ENCODE results near the gene PUSL1.

DNA sequence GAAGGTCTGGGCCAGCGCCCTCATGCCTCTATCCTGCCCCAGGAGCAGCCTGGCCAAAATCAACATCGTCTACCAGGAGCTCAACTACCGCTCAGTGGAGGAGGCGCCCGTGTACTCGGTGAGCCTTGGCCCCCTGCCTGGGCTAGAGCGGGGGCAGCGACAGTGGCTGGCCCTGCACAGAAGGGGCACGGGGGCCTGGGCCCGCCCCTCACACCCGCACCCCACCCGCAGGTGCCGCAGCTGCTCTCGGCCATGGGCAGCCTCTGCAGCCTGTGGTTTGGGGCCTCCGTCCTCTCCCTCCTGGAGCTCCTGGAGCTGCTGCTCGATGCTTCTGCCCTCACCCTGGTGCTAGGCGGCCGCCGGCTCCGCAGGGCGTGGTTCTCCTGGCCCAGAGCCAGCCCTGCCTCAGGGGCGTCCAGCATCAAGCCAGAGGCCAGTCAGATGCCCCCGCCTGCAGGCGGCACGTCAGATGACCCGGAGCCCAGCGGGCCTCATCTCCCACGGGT, 17.3 kb upstream of the PUSL1 start:
- TF ChIP-seq, protein P1, sequence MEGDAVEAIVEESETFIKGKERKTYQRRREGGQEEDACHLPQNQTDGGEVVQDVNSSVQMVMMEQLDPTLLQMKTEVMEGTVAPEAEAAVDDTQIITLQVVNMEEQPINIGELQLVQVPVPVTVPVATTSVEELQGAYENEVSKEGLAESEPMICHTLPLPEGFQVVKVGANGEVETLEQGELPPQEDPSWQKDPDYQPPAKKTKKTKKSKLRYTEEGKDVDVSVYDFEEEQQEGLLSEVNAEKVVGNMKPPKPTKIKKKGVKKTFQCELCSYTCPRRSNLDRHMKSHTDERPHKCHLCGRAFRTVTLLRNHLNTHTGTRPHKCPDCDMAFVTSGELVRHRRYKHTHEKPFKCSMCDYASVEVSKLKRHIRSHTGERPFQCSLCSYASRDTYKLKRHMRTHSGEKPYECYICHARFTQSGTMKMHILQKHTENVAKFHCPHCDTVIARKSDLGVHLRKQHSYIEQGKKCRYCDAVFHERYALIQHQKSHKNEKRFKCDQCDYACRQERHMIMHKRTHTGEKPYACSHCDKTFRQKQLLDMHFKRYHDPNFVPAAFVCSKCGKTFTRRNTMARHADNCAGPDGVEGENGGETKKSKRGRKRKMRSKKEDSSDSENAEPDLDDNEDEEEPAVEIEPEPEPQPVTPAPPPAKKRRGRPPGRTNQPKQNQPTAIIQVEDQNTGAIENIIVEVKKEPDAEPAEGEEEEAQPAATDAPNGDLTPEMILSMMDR (IDR thresholded peaks at IDR 0.05; ENCODE audit: low read depth, low read length): no peak
- no peak for TF ChIP-seq EZH2phosphoT487 (IDR thresholded peaks at IDR 0.05; ENCODE audit: low read depth)

All from OCI-LY3 (cell line).